Natural killer cell treated with Interleukin-12 subunit alpha and Interleukin-12 subunit beta and Interleukin-15 and Interleukin-18, amount 100 ng/mL, for 72 hours (primary cell): ENCODE results near the gene CSRNP2. TPM values are rescaled to one million over a fixed set of nuclear protein-coding genes. Genes with fewer than 3 reads are reported as not detected.

Experiments
- ATAC-seq, 2 donors: fragments of 150-1000 bp; cut with Tn5 transposase in 1 of 2; sonication (Bioruptor Pico), chemical (Tn5 transposase) in 1 of 2; 2 replicates each; pipeline ENCODE4 v1.10.0; 2021
- DNase-seq: peaks from one replicate; pipeline ENCODE4 v3.0.0; 2022; ENCODE audit warnings: low spot score
- H3K27ac Mint-ChIP-seq, 2 donors: 1 replicate in 1 of 2; 2 replicates in 1 of 2; pipeline ENCODE4 v1.8.0; 2022; ENCODE audit warnings: mixed read lengths in 2 of 2, mild to moderate bottlenecking in 1 of 2, moderate library complexity in 1 of 2
- H3K27me3 Mint-ChIP-seq, 2 donors: 1 replicate in 1 of 2; 2 replicates in 1 of 2; pipeline ENCODE4 v1.8.0; 2022; ENCODE audit warnings: mixed read lengths in 2 of 2
- H3K36me3 Mint-ChIP-seq: one replicate; pipeline ENCODE4 v1.8.0; 2022; ENCODE audit warnings: mixed read lengths
- H3K4me1 Mint-ChIP-seq, 2 donors: 1 replicate in 1 of 2; 2 replicates in 1 of 2; pipeline ENCODE4 v1.8.0; 2022; ENCODE audit warnings: low read depth in 2 of 2, mixed read lengths in 2 of 2, mild to moderate bottlenecking in 1 of 2
- H3K4me3 Mint-ChIP-seq: one replicate; pipeline ENCODE4 v1.8.0; 2022; ENCODE audit warnings: mixed read lengths
- H3K9me3 Mint-ChIP-seq: 2 replicates; pipeline ENCODE4 v1.8.0; 2022; ENCODE audit warnings: mixed read lengths
- total RNA-seq, 2 donors: library from RNA; stranded (reverse); gene quantifications; one replicate each; pipeline ENCODE4 v1.2.3, GENCODE V29; 2022

Gene CSRNP2
- total RNA-seq, 2 donors from 2014 or later, result 24.1 to 32.7 TPM

DNA sequence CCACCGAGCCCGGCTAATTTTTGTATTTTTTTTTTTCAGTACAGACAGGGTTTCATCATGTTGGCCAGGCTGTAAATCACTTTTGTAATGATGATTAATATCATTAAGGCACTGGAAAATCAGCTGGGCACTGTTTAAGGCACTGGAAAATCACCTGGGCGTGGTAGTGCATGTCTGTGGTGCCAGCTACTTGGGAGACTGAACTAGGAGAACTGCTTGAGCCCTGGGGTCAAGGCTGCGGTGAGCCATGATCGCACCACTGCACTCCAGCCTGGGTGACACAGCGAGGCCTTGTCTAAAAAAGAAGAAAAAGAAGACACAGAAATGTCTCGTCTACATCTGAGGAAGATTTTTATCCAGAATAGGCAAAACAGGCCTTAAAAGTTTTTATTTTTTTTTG lies 70.0 kb downstream of the CSRNP2 start:
- no peak overlapping the region for H3K27ac Mint-ChIP-seq
- DNase-seq (no peak), ATAC-seq (no peak)
- H3K36me3 Mint-ChIP-seq, result peaks cover 4% of the 10 kb centered on the region
- no peaks in the 10 kb centered on the region for H3K27me3 Mint-ChIP-seq
- no peak overlapping the region for H3K4me3 Mint-ChIP-seq
- H3K4me1 Mint-ChIP-seq, result peaks cover 6 to 9% of the 10 kb centered on the region in 2 donors
- H3K9me3 Mint-ChIP-seq, result no peaks in the 10 kb centered on the region

DNA sequence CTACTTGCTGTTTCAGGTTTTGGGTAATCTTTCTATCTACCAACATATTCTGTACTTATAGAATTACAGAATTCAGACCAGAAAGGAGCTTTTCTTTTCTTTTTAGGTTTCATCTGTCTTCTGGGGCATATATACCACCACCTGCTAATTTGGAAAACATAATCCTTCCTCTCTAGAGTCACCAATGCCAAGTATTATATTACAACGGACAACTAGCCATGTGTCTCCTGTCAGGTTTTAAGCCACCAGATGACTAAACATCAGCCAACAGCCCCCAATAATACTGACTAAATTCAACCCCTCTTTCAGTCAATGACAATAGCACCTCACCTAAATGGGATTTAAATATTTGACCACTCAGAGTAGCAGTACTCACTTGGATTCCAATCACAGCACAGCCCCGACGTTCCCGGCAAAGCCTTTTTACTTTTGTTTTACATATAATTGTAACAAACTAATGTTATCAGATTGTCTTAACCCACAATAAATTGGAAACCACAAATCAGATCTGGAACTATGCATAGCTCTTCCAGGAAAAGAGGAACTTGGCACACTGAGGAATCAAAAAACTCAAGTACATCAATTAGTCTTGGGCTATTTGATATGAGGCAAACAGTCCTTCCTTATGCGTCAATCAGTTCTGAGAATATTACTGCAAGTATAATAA lies 70.7 kb downstream of the CSRNP2 start:
- DNase-seq (no peak), ATAC-seq (peak in 1 of 2 donors; percentile 57)
- no peaks in the 10 kb centered on the region for H3K9me3 Mint-ChIP-seq
- peaks cover 6 to 9% of the 10 kb centered on the region in 2 donors for H3K4me1 Mint-ChIP-seq
- H3K27me3 Mint-ChIP-seq, result no peaks in the 10 kb centered on the region
- peak overlapping the region; percentile 15 for H3K4me3 Mint-ChIP-seq
- peaks cover 4% of the 10 kb centered on the region for H3K36me3 Mint-ChIP-seq
- H3K27ac Mint-ChIP-seq, result peak overlapping the region in 1 of 2 donors; percentile 1

DNA sequence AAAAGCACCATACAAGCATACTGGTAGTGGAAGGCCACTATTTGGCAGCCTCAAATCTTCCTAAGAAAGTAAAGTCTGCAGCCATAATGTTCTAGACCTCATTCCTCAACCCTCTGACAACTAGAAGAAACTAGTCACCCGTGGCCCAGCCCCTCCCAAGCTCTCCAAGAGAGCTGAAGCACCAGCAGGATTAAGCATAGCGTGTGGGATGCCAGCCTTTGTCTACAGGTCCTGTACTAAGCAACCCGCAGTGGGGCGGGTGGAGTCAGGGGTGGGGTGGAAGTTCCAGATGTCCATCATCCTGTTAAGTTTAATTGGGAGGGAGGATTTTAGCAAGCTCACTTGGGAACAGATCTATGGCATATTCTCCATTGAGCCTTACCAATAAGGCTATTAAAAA lies 71.4 kb downstream of the CSRNP2 start:
- ATAC-seq, result no peak
- H3K4me3 Mint-ChIP-seq, result no peak overlapping the region
- no peak overlapping the region for H3K27ac Mint-ChIP-seq
- no peaks in the 10 kb centered on the region for H3K9me3 Mint-ChIP-seq
- peaks cover 6 to 9% of the 10 kb centered on the region in 2 donors for H3K4me1 Mint-ChIP-seq
- peaks cover 4% of the 10 kb centered on the region for H3K36me3 Mint-ChIP-seq
- DNase-seq, result no peak
- H3K27me3 Mint-ChIP-seq, result no peaks in the 10 kb centered on the region

Other genes starting within 250 kb of the CSRNP2 start
- gene TMPRSS12, start 240.7 kb downstream of the CSRNP2 start, total RNA-seq, result not detected
- not detected for gene HIGD1C, start 131.1 kb downstream of the CSRNP2 start, total RNA-seq
- 10 to 100 TPM; 76.1 to 94.3 TPM for gene SLC11A2, start 57.2 kb downstream of the CSRNP2 start, total RNA-seq
- gene LETMD1, start 35.3 kb downstream of the CSRNP2 start, total RNA-seq, result 100 to 1,000 TPM in 1 of 2 donors, 10 to 100 TPM in 1; 46.5 to 106 TPM
- 10 to 100 TPM; 33.0 to 46.0 TPM for gene TFCP2, start 89.5 kb upstream of the CSRNP2 start, total RNA-seq
- 1 to 10 TPM; 3.6 to 5.3 TPM for gene POU6F1, start 134.5 kb upstream of the CSRNP2 start, total RNA-seq
- 100 to 1,000 TPM in 1 of 2 donors, 10 to 100 TPM in 1; 78.3 to 141 TPM for gene DAZAP2, start 155.2 kb upstream of the CSRNP2 start, total RNA-seq
- gene SMAGP, start 186.8 kb upstream of the CSRNP2 start, total RNA-seq, result 10 to 100 TPM in 1 of 2 donors, 1 to 10 TPM in 1; 3.8 to 11.5 TPM
- 100 to 1,000 TPM in 1 of 2 donors, 10 to 100 TPM in 1; 93.6 to 115 TPM for gene BIN2, start 240.6 kb upstream of the CSRNP2 start, total RNA-seq